GM12875 (cell line): ENCODE measurements around the gene RNF31.
A peak's percentile ranks its signal among the peaks of the same experiment; 100 is the strongest.

ENCODE experiments used
- H3K4me3 ChIP-seq: one replicate; pipeline ENCODE4 v1.5.1; 2011; ENCODE audit warnings: low read depth, low read length, control low read depth
- TF ChIP-seq, protein P1 (sequence below): IDR thresholded peaks from 2 replicates; pipeline ENCODE4 v1.5.1; 2011; ENCODE audit warnings: low read depth, mild to moderate bottlenecking, control low read depth, inconsistent platforms, low read length, moderate library complexity, borderline replicate concordance; ENCODE audit not compliant: insufficient read depth

Gene RNF31

DNA sequence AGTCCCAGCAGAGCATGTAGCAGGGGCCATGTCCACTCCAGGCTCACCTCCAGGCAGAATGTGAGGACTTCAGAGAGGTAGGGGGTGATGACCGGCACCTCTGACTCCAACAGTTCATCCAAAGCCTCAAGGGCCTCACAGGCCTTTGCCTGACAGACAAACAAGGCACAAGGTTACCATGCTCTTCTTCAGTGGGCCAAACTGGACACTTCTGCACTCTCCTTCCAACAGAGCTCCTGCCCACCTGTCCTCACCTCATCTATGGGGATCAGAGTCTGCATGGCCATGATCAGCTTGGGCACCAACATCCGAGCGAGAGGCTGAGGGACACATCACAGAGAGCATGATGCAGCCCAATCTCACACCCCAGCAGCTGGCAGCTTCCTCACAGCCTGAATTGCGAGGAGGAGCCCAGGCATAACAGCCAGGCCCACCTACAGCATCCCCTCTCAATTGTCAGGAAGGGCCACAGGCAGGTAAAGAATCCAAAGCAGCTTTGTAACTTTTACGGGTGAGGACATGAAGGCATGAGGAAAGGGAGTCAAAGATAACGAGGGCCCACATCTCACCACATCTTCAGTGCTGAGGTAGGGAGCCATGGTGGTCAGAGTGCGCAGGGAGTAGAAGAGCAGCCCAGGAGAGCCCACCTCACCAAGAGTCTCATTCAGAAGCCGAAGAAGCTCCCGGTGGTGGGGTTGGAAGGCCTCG lies 39.7 kb downstream of the RNF31 start:
- no peak overlapping the region for H3K4me3 ChIP-seq
- TF ChIP-seq, protein P1, sequence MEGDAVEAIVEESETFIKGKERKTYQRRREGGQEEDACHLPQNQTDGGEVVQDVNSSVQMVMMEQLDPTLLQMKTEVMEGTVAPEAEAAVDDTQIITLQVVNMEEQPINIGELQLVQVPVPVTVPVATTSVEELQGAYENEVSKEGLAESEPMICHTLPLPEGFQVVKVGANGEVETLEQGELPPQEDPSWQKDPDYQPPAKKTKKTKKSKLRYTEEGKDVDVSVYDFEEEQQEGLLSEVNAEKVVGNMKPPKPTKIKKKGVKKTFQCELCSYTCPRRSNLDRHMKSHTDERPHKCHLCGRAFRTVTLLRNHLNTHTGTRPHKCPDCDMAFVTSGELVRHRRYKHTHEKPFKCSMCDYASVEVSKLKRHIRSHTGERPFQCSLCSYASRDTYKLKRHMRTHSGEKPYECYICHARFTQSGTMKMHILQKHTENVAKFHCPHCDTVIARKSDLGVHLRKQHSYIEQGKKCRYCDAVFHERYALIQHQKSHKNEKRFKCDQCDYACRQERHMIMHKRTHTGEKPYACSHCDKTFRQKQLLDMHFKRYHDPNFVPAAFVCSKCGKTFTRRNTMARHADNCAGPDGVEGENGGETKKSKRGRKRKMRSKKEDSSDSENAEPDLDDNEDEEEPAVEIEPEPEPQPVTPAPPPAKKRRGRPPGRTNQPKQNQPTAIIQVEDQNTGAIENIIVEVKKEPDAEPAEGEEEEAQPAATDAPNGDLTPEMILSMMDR = no peak

DNA sequence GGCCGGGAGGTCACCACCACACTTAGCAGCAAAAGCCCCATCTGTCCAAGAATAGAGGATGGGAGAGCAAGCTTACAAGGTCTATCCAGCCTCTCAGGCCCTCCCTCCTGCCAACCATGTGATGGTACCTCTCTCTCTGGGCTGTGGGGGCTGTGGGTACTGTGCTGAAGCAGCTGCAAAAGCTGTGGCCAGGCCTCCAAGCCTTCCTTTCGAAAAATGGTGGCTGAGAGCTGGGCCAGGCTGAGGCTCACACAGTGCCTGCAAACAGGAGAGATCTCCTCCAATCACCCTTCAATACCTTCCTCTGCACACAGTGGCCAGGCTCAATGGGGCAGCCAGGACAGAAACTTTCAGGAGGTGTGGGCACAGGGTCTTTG lies 40.2 kb downstream of the RNF31 start:
- TF ChIP-seq, protein P1 = no peak
- peak overlapping the region; percentile 66 for H3K4me3 ChIP-seq

DNA sequence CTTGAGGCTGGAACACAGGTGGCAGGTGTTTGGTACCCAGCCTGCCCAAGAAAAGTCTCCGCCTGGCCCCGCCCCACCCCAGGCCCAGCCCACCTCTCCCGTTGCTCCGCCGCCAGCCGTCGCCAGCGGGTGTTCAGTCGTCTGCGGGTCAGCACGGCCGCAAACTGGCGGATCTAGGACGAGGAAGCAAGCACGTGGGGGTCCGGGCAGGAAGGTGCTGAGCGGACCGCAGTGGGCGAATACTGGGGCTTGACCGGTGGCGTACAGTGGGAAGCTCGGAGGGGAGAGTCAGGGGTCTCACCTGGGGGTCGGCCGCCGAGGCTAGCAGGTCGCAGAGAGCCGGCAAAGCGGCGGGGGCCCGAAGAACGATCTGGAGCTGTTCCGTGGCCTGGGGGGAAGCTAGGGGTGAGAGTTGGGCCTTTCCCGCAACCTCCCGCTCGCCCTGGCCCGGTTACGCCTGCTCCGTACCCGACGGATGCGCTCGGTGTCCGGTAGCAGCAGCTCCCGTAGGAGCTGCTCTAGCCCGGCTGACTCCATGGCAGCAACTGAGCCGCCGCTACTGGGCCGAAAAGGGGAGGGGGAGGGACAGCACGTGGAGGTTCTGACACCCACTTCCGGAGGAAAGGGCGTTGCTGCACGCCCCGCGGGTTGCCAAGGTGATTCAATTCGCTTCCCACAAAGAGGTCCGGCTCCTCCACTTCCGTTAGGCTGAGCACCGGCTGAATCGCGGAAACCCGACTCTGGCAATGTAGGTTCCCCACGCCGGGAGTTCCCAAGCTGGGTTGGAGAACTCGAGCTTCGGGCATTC lies 41.2 kb downstream of the RNF31 start, which contains the start of gene IPO4:
TSS of gene IPO4 (minus strand) at position 566 of the 808 bp plus-strand sequence. CDS start at position 537, 29 bp downstream.
- H3K4me3 ChIP-seq = peak within 1 kb of the TSS; percentile 66
- TF ChIP-seq, protein P1 = no peak

DNA sequence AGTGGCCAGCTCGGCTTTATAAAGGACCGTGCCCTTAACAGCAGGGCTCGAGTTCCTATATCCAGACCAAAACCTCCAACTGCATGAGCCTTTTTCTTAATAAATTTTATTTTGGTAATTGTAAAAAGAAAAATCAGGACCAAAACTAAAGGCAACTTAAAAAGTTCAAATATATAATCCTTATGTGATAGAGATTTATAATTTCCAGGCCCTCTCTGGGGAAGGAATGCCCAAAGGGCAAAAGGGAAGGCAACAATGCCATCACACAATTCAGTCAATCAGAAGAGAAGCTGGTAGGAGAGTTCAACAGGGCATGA lies 41.7 kb downstream of the RNF31 start:
- TF ChIP-seq, protein P1 = no peak
- H3K4me3 ChIP-seq = no peak overlapping the region

DNA sequence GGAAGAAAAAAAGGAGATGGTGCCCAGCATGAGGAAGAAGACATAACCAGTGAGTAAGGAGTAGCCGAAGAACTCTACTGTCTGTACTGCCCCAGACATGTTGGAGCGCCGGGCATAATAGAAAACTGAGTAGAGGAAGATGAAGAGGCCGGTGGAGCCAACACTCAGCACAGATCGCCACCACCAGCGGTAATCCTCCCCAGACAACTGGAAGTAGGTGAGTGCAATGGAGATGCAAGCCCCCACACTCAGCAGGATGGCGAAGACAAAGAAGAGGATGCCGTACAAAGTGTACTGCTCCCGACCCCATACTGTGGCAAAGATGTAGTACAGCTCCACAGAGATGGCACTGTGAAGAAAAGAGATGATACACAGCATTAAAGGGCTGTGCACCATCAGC lies 42.2 kb downstream of the RNF31 start:
- H3K4me3 ChIP-seq = no peak overlapping the region

DNA sequence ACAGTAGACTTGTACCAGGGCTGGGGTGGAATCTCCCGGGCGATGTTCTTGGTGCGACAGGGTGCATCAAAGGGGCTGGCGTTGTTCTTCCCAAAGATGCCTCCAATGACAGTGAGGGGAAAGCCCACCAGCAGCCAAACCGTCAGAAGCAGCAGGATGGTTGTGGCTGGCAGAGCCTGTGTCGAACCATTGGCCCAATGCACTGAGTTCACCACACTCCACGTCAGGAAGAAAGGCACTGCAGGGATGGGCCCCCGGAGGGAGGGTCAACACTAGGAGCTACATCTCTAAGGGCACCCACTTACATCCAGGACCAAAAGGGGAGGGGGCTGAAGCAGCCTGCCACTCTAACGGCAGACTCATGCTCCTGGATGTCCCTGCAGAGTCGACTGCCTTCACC lies 43.1 kb downstream of the RNF31 start:
- TF ChIP-seq, protein P1 = no peak
- H3K4me3 ChIP-seq = no peak overlapping the region

More for the DNA sequence above, 42.2 kb downstream of the RNF31 start:
- TF ChIP-seq, protein P1 = no peak

DNA sequence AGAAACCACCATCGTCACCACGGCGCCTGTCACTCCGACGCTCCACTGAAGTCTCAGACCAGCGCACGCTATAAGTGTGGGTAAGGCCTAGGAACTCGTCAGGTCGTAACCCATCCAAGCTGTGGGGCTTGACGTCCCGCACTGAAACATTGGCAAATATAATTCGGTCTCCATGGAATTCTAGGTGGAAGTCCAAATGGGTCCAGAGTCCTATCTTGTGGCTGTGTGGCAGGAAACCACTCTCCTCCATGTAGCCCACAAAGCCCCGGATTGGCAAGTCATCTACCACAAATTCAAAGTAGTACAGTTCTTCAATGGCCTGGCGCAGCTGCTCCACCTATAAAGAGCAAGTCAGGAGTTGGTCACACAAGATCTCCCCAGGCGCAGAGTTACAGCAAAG lies 45.6 kb downstream of the RNF31 start:
- H3K4me3 ChIP-seq = no peak overlapping the region
- TF ChIP-seq, protein P1 = no peak
